SK-MEL-5 (cell line): Measurements from ENCODE around the gene ATG16L2. TPM values are rescaled to one million over a fixed set of nuclear protein-coding genes. Genes with fewer than 3 reads are reported as not detected.
"Not testable (repeated sequence)": the region's sequence is repeated elsewhere in the genome, so short reads cannot be mapped to it uniquely, and the experiment has no call there.

Experiments used
- DNase-seq: peaks from one replicate; pipeline ENCODE4 v3.0.0-alpha.2; 2016; ENCODE audit warnings: low read depth, low spot score
- in situ Hi-C: cut with HindIII; loops from 2 replicates; pipeline ENCODE4 v1.10.0; 2016; ENCODE audit warnings: low sequenced_read_pairs, high pct_unique_total_duplicates, low pct_unique_long_range_greater_than_20kb
- total RNA-seq: library from RNA; depleted of rRNA; stranded (reverse); fragments of >200 nt; shearing (Covaris generic); gene quantifications from 2 replicates; pipeline ENCODE4 v1.2.3, GENCODE V29; 2014

Gene ATG16L2
- total RNA-seq, 1 experiment from 2014 or later: 4.6 TPM

DNA sequence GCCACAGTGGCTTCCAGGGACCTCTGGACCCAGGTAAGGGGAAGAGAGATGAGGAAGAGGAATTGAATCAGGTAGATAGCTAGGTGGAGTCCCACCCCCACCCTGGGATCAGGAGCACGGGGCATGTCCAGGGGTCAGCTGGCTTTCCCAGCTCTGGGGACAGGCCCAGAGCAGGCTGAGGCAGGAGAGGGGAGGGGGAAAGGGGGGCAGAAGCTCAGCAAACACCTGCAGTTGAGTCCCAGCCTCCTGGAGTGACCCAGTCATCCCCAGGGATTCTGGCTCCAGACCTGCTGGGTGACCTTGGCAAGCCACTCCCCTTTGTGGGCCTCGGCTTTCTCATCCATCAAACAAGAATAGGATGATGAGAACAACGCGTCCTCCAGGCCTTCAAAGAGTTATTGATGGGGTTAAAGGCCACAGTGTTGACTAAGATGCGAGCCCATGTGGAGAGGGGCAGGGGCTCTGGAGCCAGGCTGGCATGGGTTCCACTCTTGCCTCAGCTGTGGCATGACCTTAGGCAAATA, 36.4 kb upstream of the ATG16L2 start:
- in situ Hi-C loops: no loop called here
- no peak for DNase-seq

GRCh38 chr11:72778535-72779494, 35.4 kb upstream of the ATG16L2 start:
- no peak for DNase-seq

GRCh38 chr11:72779495-72780128, 34.6 kb upstream of the ATG16L2 start:
- in situ Hi-C loops: no loop called here
- DNase-seq: no peak

More at GRCh38 chr11:72778535-72779494, 35.4 kb upstream of the ATG16L2 start:
- in situ Hi-C loops: no loop called here

DNA sequence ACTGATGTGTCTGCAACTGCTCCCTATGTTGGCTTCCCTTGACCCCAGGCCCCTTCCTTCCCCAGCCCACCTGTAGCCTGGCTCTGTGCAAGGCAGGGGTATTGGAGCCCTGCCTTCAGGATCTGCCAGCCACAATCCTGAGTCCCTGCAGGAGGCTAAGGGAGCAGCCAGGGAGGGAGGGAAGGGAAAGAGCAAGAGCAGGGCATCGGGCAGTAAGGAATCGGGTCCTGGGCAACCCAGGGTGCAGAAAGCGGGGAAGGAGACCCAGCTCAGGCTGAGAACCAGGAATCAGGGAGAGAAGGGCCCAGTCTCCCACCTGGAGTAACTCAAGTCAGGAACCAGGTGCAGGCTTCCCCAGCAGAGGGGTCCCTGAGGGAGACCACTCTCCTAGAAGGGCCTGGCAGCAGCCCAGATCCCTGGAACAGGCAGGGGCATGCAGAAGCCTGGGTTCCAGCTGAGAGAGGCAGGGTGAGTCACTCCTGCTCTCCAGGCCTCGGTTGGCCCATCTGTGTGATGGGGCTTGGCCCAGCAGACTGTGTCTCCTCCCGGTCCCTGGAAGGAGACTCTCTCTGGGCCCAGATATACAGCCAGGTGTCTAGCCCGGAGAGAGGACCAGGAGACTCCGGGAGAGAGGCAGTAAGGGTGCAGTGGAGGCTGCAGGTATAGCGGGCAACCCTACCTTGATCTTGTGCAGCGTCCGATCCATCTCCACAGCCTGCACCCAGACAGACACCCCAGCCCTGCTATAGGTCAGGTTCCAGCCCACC, 33.7 kb upstream of the ATG16L2 start:
- no peak for DNase-seq
- in situ Hi-C loops: no loop called here

DNA sequence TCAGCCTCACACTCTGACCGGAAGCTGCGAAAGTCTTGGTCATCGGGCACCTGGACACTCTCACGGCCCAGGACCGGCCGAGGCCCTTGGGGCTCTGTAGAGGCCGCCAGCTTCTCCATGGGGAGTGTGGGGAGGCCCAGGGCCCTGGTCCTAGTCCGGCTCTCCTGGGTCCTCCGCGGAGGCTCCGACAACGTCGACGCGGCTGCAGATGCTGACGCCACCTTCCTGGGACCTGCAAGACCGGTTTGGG, 33.2 kb upstream of the ATG16L2 start:
- DNase-seq: no peak
- in situ Hi-C loops: no loop called here

DNA sequence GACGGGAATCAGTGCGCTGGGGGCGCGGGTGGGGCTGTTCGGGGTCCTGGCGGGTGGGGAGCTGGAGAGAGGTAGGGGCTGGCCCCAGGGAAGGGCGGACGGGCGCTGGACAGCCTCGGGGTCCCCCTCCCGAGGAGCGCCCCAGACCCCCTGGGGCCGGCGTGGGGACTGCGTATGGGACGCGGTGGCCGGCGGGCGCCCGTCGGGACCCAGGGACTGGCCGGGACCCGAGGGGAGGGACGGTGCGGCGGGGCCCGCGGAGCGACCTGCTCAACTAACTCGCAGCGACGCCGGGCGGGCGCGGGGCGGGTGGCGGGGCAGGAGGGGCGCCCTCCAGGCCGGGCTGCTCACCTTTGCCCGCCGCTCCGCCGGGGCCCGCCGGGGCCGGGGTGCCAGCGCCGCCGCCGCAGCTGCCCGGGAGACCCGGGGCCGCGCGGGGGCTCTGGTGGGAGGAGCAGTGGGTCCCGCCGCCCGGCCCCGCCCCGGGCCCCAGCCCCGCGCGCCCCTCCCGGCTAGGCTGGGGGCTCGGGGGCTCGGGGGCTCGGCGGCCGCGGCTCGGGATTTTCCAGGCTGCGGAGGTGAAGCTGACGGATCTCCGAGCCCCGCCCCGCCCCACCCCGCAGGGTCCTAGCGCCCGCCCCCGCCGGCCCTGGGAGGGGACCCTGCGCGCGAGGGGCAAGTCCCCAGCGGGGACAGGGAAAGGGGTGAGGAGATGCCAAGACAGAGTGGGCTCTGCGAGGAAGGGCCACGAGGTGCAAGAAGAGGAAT, 32.7 kb upstream of the ATG16L2 start:
- in situ Hi-C loops: no loop called here
- no peak for DNase-seq

DNA sequence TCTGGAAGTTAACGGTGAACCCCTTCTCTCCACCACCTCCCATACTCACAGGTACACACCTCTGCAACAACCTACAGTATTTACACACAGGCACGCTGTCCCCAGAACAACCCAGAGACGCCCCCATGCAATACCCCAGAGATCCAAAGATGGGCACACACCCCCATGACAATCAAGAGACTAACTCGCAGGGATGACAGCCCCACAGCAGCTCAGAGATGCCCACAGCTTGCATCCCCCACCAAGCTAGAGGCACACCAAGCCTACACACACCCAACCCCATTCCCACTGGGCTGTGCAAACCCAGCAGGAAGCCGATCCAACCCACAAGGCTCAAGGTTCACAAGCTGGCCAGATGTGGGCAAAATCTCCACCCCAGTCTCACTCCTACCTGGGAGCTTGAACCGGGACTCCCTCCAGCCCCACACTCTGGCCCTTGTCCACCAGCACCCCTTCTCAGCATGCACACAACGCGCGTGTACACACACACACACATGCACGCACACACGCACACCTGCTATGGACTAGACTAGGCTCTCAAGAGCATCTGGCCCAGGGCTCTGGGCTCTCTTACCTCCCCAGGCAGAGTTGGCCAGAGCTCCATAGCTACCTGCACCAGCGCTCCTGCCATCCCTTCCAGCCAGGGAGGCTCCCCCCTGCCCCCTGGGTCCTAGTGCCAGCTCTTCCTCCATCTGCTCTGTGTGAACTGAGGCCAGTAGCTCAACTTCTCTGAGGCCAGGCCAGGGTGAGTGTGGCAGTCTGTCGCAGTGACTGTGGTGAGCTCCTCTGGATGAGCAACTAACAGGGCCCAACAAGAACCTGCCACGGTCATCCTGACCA, 31.9 kb upstream of the ATG16L2 start:
- DNase-seq: no peak
- in situ Hi-C loops: no loop called here

GRCh38 chr11:72783144-72783905, 30.9 kb upstream of the ATG16L2 start:
- in situ Hi-C loops: no loop called here
- DNase-seq: no peak

DNA sequence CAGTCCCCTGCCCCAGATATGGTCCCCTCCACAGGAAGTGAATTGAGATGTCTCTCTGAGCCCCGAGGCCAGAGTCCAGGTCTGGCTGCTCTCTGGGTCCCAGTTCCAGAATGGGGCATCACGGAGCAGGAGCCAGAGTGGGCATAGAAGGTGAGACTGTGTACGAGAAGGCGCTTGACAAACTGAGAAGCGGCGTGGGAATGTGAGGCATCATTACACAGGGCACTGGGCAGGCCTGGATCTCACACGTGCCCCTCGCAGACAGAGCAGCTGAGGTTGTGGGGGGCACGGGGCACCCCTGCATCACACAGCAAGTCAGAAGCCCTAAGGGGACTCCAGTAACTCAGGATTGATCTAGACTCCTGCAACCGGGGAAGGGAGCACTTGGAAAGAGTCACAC, 29.5 kb upstream of the ATG16L2 start:
- in situ Hi-C loops: no loop called here

GRCh38 chr11:72786305-72787215, 27.7 kb upstream of the ATG16L2 start:
- DNase-seq: no peak
- in situ Hi-C loops: no loop called here

More for the DNA sequence above, 29.5 kb upstream of the ATG16L2 start:
- no peak for DNase-seq

DNA sequence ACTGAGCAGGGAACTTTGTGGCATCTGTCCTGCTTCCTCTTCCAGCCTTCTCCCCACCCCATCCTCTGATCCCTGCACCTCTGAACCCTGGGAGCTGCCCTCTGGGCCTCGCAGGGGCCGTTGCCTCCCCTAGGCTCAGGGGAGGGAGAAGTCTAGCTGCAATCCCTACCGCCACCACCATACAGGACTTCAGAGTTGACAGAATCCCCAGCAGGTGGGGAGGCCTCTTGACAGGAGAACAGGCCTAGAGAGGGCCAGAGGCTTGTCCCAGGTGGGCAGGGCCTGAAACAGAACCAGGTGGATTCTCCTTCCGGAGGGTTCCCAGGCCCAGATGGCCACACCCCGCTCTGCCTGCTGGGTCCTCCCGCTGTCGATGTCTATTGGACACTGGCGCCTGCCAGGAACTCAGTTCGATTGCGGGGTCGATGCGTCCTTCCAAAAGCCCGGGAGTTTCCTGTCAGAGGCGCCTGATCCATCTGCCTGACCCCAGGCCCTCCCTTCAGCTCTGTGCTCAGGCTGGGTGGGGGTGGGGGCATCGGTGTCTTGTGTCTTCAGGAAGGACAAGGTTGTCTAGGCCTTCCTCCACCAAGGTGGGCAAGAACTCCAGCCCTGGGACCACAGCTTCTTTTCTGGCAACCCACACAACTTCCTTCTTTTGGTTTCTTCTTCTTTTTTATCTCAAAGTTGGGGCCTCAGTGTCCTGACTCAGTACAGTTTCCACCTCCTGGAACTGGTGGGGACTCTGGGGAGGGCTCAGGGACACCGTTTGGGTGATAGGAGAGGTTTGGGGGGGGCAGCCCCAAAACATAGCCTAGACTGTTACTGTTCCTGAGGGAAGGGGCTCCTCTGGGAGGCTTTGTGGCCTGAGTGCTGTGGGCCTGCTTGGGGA, 26.8 kb upstream of the ATG16L2 start:
- DNase-seq: no peak
- in situ Hi-C loops: no loop called here

GRCh38 chr11:72788241-72788640, 26.0 kb upstream of the ATG16L2 start:
- in situ Hi-C loops: no loop called here
- no peak for DNase-seq

- in situ Hi-C loops: no loop called here
- DNase-seq: no peak
Measured at GRCh38 chr11:72789493-72790131, 24.6 kb upstream of the ATG16L2 start.

GRCh38 chr11:72791228-72791627, 23.0 kb upstream of the ATG16L2 start:
- DNase-seq, in situ Hi-C loops: not testable (repeated sequence)
